HEK293T (cell line): ENCODE data around the gene BCR.

ENCODE experiments used
- ARNT ChIP-seq: fragments of 450-650 bp; IDR thresholded peaks from 2 replicates; pipeline ENCODE4 v1.6.1; 2017; ENCODE audit warnings: mild to moderate bottlenecking
- BHLHE40 ChIP-seq: fragments of 450-650 bp; IDR thresholded peaks from 2 replicates; pipeline ENCODE4 v1.6.1; 2016; ENCODE audit warnings: mild to moderate bottlenecking, moderate library complexity, borderline replicate concordance
- ELF4 ChIP-seq: fragments of 450-650 bp; IDR thresholded peaks from 2 replicates; pipeline ENCODE4 v1.6.1; 2017; ENCODE audit warnings: antibody characterized with exemption
- FOXM1 ChIP-seq: fragments of 450-650 bp; IDR thresholded peaks from 2 replicates; pipeline ENCODE4 v1.6.1; 2017; ENCODE audit warnings: mild to moderate bottlenecking, borderline replicate concordance
- SP1 ChIP-seq: fragments of 450-650 bp; IDR thresholded peaks from 2 replicates; pipeline ENCODE4 v1.6.1; 2017
- SUZ12 ChIP-seq: fragments of 450-650 bp; IDR thresholded peaks from 2 replicates; pipeline ENCODE4 v1.6.1; 2016; ENCODE audit warnings: mild to moderate bottlenecking
- ZNF384 ChIP-seq: fragments of 450-650 bp; IDR thresholded peaks from 2 replicates; pipeline ENCODE4 v1.6.1; 2016
- TF ChIP-seq, protein P1 (sequence below): fragments of 450-650 bp; IDR thresholded peaks from 2 replicates; pipeline ENCODE4 v1.6.1; 2016

GRCh38 chr22:23283591-23284503, 103.5 kb downstream of the BCR start:
- no peak for TF ChIP-seq SP1
- no peak for TF ChIP-seq ELF4
- no peak for TF ChIP-seq SUZ12
- TF ChIP-seq ZNF384 = no peak
- TF ChIP-seq BHLHE40 = no peak
- no peak for TF ChIP-seq FOXM1
- TF ChIP-seq, protein P1, sequence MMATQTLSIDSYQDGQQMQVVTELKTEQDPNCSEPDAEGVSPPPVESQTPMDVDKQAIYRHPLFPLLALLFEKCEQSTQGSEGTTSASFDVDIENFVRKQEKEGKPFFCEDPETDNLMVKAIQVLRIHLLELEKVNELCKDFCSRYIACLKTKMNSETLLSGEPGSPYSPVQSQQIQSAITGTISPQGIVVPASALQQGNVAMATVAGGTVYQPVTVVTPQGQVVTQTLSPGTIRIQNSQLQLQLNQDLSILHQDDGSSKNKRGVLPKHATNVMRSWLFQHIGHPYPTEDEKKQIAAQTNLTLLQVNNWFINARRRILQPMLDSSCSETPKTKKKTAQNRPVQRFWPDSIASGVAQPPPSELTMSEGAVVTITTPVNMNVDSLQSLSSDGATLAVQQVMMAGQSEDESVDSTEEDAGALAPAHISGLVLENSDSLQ = no peak
- TF ChIP-seq ARNT = no peak
